NT2/D1 (cell line): Measurements from ENCODE around the gene LAMB2.

Experiments
- DNase-seq: peaks from one replicate; pipeline ENCODE4 v3.0.0-alpha.2; 2011; ENCODE audit warnings: low read depth, low spot score
- H3K27me3 ChIP-seq: 2 replicates; pipeline ENCODE4 v1.6.0; 2011; ENCODE audit warnings: mild to moderate bottlenecking; ENCODE audit not compliant: insufficient read length, insufficient read depth
- H3K36me3 ChIP-seq: 2 replicates; pipeline ENCODE4 v1.6.1; 2011; ENCODE audit warnings: mild to moderate bottlenecking, low read length, mixed read lengths; ENCODE audit not compliant: insufficient read depth, insufficient read length
- H3K4me1 ChIP-seq: 2 replicates; pipeline ENCODE4 v1.5.1; 2011; ENCODE audit not compliant: insufficient read depth, insufficient read length
- H3K4me3 ChIP-seq: 2 replicates; pipeline ENCODE4 v1.5.1; 2011; ENCODE audit warnings: low read depth; ENCODE audit not compliant: insufficient read length
- H3K9ac ChIP-seq: 2 replicates; pipeline ENCODE4 v1.6.0; 2011; ENCODE audit warnings: low read depth; ENCODE audit not compliant: insufficient read length
- H3K9me3 ChIP-seq: 2 replicates; pipeline ENCODE4 v1.5.1; 2011; ENCODE audit warnings: mild to moderate bottlenecking, low read length; ENCODE audit not compliant: insufficient read depth
- SUZ12 ChIP-seq: IDR thresholded peaks from 2 replicates; pipeline ENCODE4 v1.6.1; 2011; ENCODE audit not compliant: insufficient read length, insufficient read depth; ENCODE audit errors: extremely low read depth
- YY1 ChIP-seq: IDR thresholded peaks from 2 replicates; pipeline ENCODE4 v1.6.1; 2011; ENCODE audit not compliant: insufficient read length, insufficient read depth
- ZNF274 ChIP-seq: IDR thresholded peaks from 2 replicates; pipeline ENCODE4 v1.6.1; 2011; ENCODE audit warnings: mild to moderate bottlenecking, low read depth, low read length

The LAMB2 gene

GRCh38 chr3:49165771-49166751 is 33.2 kb upstream of the LAMB2 start, which contains the start of gene CCDC71:
Gene CCDC71, minus strand, starts transcription at chr3:49166331. Its CDS starts 2,123 bp downstream, at chr3:49164208.
- H3K27me3 ChIP-seq = no peaks in the 10 kb centered on the region
- H3K4me1 ChIP-seq = peaks cover 9% of the 10 kb centered on the region
- peak within 1 kb of the TSS; percentile 92 for H3K4me3 ChIP-seq
- H3K9ac ChIP-seq = peak within 1 kb of the TSS; percentile 96
- H3K36me3 ChIP-seq = peaks cover 43% of the 10 kb centered on the region
- peak; percentile 83 for TF ChIP-seq YY1
- no peak for TF ChIP-seq ZNF274
- TF ChIP-seq SUZ12 = no peak
- peak; percentile 60 for DNase-seq
- H3K9me3 ChIP-seq = no peaks in the 10 kb centered on the region

- no peak for DNase-seq
- H3K4me1 ChIP-seq = peaks cover 4% of the 10 kb centered on the region
Observed at GRCh38 chr3:49164983-49165720, 32.3 kb upstream of the LAMB2 start.

GRCh38 chr3:49163609-49164008 is 30.8 kb upstream of the LAMB2 start:
- H3K9ac ChIP-seq = peak overlapping the region; percentile 11

More at GRCh38 chr3:49164983-49165720, 32.3 kb upstream of the LAMB2 start:
- Histone ChIP-seq H3K9ac (peak overlapping the region; percentile 96), H3K36me3 (peaks cover 43% of the 10 kb centered on the region), H3K27me3 (no peaks in the 10 kb centered on the region), H3K4me3 (peak overlapping the region; percentile 92), H3K9me3 (no peaks in the 10 kb centered on the region)
- TF ChIP-seq ZNF274 (no peak), SUZ12 (no peak), YY1 (no peak)

GRCh38 chr3:49162751-49163419 is 30.0 kb upstream of the LAMB2 start:
- H3K4me3 ChIP-seq = no peak overlapping the region
- peaks cover 43% of the 10 kb centered on the region for H3K36me3 ChIP-seq
- no peaks in the 10 kb centered on the region for H3K9me3 ChIP-seq
- no peak for DNase-seq
- TF ChIP-seq SUZ12 (no peak), ZNF274 (no peak), YY1 (no peak)
- H3K9ac ChIP-seq = peak overlapping the region; percentile 21
- no peaks in the 10 kb centered on the region for H3K27me3 ChIP-seq
- H3K4me1 ChIP-seq = peaks cover 7% of the 10 kb centered on the region

More at GRCh38 chr3:49163609-49164008, 30.8 kb upstream of the LAMB2 start:
- H3K27me3 ChIP-seq = no peaks in the 10 kb centered on the region
- DNase-seq = no peak
- TF ChIP-seq SUZ12 = no peak
- no peak for TF ChIP-seq YY1
- TF ChIP-seq ZNF274 = no peak
- H3K9me3 ChIP-seq = no peaks in the 10 kb centered on the region
- H3K36me3 ChIP-seq = peaks cover 43% of the 10 kb centered on the region
- H3K4me1 ChIP-seq = peaks cover 7% of the 10 kb centered on the region
- H3K4me3 ChIP-seq = no peak overlapping the region

- DNase-seq = no peak
- Histone ChIP-seq H3K9ac (no peak overlapping the region), H3K4me3 (no peak overlapping the region), H3K4me1 (peaks cover 7% of the 10 kb centered on the region), H3K9me3 (no peaks in the 10 kb centered on the region), H3K36me3 (peaks cover 43% of the 10 kb centered on the region), H3K27me3 (no peaks in the 10 kb centered on the region)
- TF ChIP-seq ZNF274 = no peak
- no peak for TF ChIP-seq YY1
- no peak for TF ChIP-seq SUZ12
Observed at GRCh38 chr3:49161808-49162530, 29.1 kb upstream of the LAMB2 start.

GRCh38 chr3:49161197-49161596 is 28.3 kb upstream of the LAMB2 start:
- Histone ChIP-seq H3K4me3 (no peak overlapping the region), H3K9me3 (no peaks in the 10 kb centered on the region), H3K9ac (no peak overlapping the region), H3K27me3 (no peaks in the 10 kb centered on the region), H3K4me1 (peaks cover 7% of the 10 kb centered on the region), H3K36me3 (peaks cover 43% of the 10 kb centered on the region)
- TF ChIP-seq SUZ12 = no peak
- no peak for TF ChIP-seq YY1
- TF ChIP-seq ZNF274 = no peak
- no peak for DNase-seq
